Upper lobe of left lung (tissue), 4 donors: Measurements from ENCODE around the gene CABP1.

Source experiments
- EP300 ChIP-seq, 4 donors: sonication (generic); formaldehyde crosslinking; IDR thresholded peaks; one replicate each; pipeline ENCODE4 v1.5.1; 2017; ENCODE audit warnings: antibody characterized with exemption in 4 of 4, control low read depth in 2 of 4
- POLR2A ChIP-seq, 4 donors: fragments of 450-650 bp; IDR thresholded peaks; one replicate each; pipeline ENCODE4 v1.5.1; 2016 to 2017; ENCODE audit warnings: antibody characterized with exemption in 4 of 4, mild to moderate bottlenecking in 2 of 4
- POLR2AphosphoS5 ChIP-seq, 2 donors: sonication (generic); formaldehyde crosslinking; IDR thresholded peaks; one replicate each; pipeline ENCODE4 v1.5.1; 2017; ENCODE audit warnings: antibody characterized with exemption in 2 of 2
- TF ChIP-seq, protein P1 (sequence below), 6 experiments: fragments of 450-650 bp in 4 of 6; fragments of 200-600 bp in 2 of 6; sonication (generic) in 2 of 6; IDR thresholded peaks; one replicate each; pipeline ENCODE4 v1.5.1; 2016 to 2019; ENCODE audit warnings: antibody characterized with exemption in 6 of 6

- TF ChIP-seq, protein P1, sequence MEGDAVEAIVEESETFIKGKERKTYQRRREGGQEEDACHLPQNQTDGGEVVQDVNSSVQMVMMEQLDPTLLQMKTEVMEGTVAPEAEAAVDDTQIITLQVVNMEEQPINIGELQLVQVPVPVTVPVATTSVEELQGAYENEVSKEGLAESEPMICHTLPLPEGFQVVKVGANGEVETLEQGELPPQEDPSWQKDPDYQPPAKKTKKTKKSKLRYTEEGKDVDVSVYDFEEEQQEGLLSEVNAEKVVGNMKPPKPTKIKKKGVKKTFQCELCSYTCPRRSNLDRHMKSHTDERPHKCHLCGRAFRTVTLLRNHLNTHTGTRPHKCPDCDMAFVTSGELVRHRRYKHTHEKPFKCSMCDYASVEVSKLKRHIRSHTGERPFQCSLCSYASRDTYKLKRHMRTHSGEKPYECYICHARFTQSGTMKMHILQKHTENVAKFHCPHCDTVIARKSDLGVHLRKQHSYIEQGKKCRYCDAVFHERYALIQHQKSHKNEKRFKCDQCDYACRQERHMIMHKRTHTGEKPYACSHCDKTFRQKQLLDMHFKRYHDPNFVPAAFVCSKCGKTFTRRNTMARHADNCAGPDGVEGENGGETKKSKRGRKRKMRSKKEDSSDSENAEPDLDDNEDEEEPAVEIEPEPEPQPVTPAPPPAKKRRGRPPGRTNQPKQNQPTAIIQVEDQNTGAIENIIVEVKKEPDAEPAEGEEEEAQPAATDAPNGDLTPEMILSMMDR (IDR thresholded peaks at IDR 0.05) = peak in 1 of 6 experiments; percentile 4
- TF ChIP-seq POLR2A (IDR thresholded peaks at IDR 0.05) (no peak), POLR2AphosphoS5 (IDR thresholded peaks at IDR 0.05) (no peak), EP300 (IDR thresholded peaks at IDR 0.05) (no peak)
Observed at GRCh38 chr12:120649442-120650232, 9.2 kb downstream of the CABP1 start.
